Measurements from ENCODE around the gene UCHL3.

The UCHL3 gene

DNA sequence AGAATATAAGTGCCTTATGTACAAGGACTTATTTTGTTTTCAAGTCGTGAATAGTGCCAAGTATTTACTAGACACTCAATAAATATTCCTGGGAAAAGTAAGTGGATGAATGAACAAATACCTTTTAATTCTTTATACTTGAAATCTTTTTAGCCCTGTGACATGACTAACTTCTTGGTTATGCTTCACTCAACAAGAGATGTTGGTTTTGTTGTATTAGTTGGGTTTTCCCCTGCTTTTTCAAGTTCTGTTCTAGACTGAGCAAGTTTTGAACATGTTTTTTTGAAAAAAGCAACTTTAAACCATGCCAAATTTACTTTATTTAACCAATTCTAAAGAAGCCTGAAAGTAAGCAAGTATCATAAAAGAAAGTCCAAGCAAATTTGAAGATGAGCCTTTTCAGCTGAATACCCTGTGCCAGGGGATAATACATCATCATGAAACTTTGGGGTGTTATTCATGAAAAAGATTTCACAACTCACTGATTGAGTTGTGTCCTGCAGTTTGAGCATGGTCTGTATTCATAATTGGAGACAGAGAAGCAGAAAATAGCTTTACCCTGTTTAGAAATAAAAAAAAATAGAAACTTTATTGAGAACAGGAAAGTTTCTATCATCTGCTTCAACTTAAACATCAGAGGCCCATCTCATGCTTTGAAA is 97.7 kb downstream of the UCHL3 start:
- no peak overlapping the region for H3K9ac ChIP-seq (ENCODE audit: low read depth, low read length)
- H3K36me3 ChIP-seq (ENCODE audit: insufficient read depth, low read length) = no peaks in the 10 kb centered on the region
- no peak overlapping the region for H3K4me3 ChIP-seq (ENCODE audit: low read length)

GRCh38 chr13:75648446-75648845 is 98.9 kb downstream of the UCHL3 start:
- no peaks in the 10 kb centered on the region for H3K36me3 ChIP-seq (ENCODE audit: insufficient read depth, low read length)
- H3K9me3 ChIP-seq (ENCODE audit: insufficient read depth, low read depth, low read length) = no peaks in the 10 kb centered on the region
- H3K27ac ChIP-seq (ENCODE audit: low read depth, low read length) = no peak overlapping the region
- WGBS = 97% methylated on average over 2 of the region's 2 CpGs
- H3K27me3 ChIP-seq (ENCODE audit: insufficient read depth, low read length) = no peaks in the 10 kb centered on the region
- no peak overlapping the region for H3K4me3 ChIP-seq (ENCODE audit: low read length)
- no peak overlapping the region for H3K9ac ChIP-seq (ENCODE audit: low read depth, low read length)
- no peaks in the 10 kb centered on the region for H3K4me1 ChIP-seq (ENCODE audit: insufficient read depth, low read length)

More for the DNA sequence above, 97.7 kb downstream of the UCHL3 start:
- no peaks in the 10 kb centered on the region for H3K27me3 ChIP-seq (ENCODE audit: insufficient read depth, low read length)
- no peak overlapping the region for H3K27ac ChIP-seq (ENCODE audit: low read depth, low read length)
- WGBS = no CpG with 5 or more reads among the region's 1 CpG
- no peaks in the 10 kb centered on the region for H3K9me3 ChIP-seq (ENCODE audit: insufficient read depth, low read depth, low read length)
- no peaks in the 10 kb centered on the region for H3K4me1 ChIP-seq (ENCODE audit: insufficient read depth, low read length)

DNA sequence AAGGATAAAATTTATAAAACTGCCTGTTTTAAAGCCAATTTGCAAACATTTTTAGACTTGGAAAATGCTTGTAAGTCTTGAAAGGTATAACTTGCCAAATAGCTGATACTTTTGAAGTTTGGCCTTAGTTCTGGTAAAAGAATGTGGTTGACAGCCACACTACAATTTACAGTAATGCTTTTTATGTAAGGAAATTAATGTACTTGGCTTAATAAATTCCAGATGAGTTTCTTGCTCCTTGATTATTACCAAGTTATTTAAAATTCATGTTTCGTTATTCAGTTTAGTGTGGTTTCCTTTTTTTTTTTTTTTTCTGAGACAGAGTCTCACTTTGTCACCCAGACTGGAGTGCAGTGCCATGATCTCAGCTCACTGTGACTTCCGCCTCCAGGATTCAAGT is 101.4 kb downstream of the UCHL3 start:
- 99% methylated on average over 2 of the region's 2 CpGs for WGBS
- no peaks in the 10 kb centered on the region for H3K36me3 ChIP-seq (ENCODE audit: insufficient read depth, low read length)

GRCh38 chr13:75652726-75653125 is 103.1 kb downstream of the UCHL3 start:
- no peaks in the 10 kb centered on the region for H3K27me3 ChIP-seq (ENCODE audit: insufficient read depth, low read length)
- no peak overlapping the region for H3K9ac ChIP-seq (ENCODE audit: low read depth, low read length)
- no peak overlapping the region for H3K27ac ChIP-seq (ENCODE audit: low read depth, low read length)
- no peak overlapping the region for H3K4me3 ChIP-seq (ENCODE audit: low read length)
- H3K4me1 ChIP-seq (ENCODE audit: insufficient read depth, low read length) = no peaks in the 10 kb centered on the region
- 89% methylated on average over 1 of the region's 2 CpGs for WGBS
- H3K9me3 ChIP-seq (ENCODE audit: insufficient read depth, low read depth, low read length) = no peaks in the 10 kb centered on the region
- no peaks in the 10 kb centered on the region for H3K36me3 ChIP-seq (ENCODE audit: insufficient read depth, low read length)

More for the DNA sequence above, 101.4 kb downstream of the UCHL3 start:
- no peaks in the 10 kb centered on the region for H3K4me1 ChIP-seq (ENCODE audit: insufficient read depth, low read length)
- no peak overlapping the region for H3K4me3 ChIP-seq (ENCODE audit: low read length)
- no peak overlapping the region for H3K9ac ChIP-seq (ENCODE audit: low read depth, low read length)
- H3K9me3 ChIP-seq (ENCODE audit: insufficient read depth, low read depth, low read length) = no peaks in the 10 kb centered on the region
- H3K27ac ChIP-seq (ENCODE audit: low read depth, low read length) = no peak overlapping the region
- no peaks in the 10 kb centered on the region for H3K27me3 ChIP-seq (ENCODE audit: insufficient read depth, low read length)
